ENCODE results near the gene TSNAXIP1.

The TSNAXIP1 gene

DNA sequence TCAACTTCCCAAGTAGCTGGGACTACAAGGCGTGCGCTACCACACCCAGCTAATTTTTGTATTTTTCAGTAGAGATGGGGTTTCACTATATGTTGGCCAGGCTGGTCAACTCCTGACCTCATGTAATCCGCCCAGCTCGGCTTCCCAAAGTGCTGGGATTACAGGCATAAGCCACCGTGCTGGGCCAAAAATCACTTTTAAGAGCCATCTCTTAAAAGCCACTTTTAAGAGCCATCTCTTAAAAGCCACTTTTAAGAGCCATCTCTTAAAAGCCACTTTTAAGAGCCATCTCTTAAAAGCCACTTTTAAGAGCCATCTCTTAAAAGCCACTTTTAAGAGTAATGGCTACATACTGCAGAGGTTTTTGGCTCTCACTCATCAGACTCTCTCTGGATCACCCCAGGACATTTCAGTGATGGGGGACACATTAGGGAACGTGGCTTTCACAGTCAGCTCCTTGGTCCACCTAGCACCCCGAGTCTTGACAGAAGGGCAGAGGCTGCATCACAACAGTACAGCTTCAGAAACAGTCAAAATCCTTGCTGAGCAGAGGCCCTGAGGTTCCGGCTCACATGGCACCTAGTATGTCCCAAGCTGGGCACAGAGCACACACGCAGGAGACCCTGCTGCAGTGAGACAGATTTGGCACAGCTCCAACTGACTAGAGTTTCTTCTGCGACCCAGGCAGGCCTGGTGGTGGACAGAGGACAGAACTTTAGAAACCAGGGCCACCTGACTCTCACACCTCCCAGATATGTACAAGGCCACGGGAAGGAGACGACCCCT is 23.9 kb upstream of the TSNAXIP1 start:
- DNase-seq = no peak

DNA sequence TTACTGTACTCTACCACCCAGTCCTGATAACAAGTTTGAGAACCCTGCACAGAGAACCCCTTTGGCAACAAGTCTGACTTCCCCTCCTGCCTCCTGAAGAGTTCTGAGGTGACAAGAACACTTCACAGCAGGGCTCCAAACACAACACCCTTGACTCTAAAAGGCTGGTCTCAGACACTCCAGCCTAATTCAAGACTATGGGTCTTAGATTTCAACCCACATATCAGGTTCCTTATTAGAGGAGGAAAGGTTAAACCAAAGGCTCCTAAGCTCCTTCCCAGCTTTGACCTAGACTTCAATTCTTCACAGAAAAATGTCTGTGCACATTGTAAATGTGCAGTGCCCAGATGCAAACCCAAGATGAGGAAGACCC is 23.4 kb upstream of the TSNAXIP1 start:
- no peak for DNase-seq

DNA sequence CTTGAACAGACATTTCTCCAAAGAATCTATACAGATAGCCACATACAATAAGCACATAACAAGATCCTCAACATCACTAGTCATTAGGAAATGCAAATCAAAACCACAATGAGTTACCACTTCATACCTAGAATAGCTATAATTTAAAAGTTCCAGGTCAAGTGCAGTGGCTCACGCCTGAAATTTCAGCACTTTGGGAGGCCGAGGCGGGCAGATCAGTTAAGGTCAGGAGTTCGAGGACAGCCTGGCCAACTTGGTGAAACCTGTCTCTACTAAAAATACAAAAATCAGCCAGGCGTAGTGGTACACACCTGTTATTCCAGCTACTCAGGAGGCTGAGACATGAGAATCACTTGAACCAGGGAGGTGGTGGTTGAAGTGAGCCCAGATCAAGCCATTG is 20.2 kb upstream of the TSNAXIP1 start:
- DNase-seq = no peak

DNA sequence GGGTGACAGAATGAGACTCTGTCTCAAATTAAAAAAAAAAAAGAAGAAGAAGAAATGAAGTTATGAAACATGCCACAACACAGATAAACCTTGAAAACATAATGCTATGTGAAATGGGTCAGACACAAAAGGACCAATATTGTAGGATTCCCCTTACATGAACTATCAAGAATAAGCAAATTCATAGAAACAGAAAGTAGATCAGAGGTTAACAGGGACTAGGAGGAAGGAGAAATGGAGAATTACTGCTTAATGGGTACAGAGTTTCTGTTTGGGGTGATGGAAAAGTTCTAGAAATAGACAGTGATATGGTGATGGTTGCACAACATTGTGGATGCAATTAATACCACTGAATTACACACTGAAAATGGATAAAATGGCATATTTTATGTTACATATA is 16.6 kb upstream of the TSNAXIP1 start:
- DNase-seq = no peak

DNA sequence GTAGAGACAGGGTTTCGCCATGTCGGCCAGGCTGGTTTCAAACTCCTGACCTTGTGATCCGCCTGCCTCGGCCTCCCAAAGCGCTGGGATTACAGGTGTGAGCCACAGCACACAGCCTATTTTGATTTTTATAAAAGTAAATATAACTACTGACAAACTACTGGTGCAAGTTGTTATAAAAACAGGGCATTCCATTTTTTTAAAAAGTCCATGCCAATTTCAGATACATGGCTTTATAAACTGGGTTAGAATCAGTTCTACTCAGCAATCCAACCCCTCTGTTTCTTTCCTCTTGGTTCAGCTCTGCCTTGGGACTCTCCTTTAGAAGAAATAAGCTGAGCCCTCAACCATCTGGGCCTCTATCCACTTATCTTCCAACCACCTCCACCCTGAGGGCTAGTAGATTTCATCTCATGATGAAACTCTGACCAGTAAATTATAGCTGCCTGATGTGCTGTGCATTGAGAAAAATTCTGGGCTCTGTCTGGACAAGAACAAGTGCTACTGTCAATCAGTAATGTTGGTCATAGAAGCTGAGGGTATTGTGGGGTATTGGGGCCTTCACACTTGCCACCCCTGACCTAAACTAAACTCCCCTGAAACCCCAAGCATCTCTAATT is 10.5 kb upstream of the TSNAXIP1 start:
- DNase-seq = peak; percentile 10

DNA sequence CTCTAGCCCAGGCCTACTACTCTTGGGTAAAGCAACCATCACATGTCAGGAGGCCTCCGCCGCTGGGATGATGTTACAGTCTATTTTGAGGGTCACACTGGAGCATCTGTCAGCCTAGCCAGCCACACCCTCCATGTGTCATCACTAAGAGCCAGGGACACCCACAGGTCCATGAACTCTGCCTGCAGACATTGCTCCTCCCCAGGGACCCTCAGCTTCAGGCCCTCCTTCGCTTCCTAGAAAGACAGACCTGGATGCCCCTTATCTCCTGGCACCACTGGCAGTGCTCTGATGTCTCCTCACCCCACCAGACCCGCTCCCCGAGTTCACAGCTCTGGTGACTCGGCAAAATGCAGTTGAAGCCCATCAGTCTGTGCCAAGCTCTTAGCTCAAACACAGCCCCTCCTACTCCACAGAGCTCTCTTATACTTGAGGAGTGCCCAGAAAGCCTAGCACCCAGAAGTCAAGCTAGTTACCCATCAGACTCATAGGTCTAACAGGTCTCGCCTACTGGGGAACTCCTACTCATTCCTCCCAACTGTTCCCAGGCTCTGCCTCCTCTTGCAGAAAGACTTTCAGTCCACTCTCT is 6.3 kb upstream of the TSNAXIP1 start:
- DNase-seq = no peak

DNA sequence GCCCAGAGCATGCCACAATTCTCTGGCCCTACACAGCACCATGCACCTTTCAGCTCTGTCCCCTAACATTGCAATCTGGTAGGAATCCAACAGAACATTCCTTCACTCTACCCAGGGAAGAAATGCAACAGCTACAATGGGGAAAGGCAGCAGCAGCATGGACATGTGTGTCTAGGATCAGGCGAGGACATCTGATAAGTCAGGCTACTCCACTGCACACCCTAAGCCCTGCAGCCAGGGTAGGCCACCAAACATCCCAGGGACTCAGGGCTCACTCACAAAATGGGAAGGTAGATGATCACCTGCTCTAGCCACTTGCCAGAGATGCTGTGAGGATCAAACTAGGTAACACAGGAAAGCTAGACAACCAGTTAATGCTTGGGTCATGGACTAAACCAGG is 5.4 kb upstream of the TSNAXIP1 start:
- no peak for DNase-seq

DNA sequence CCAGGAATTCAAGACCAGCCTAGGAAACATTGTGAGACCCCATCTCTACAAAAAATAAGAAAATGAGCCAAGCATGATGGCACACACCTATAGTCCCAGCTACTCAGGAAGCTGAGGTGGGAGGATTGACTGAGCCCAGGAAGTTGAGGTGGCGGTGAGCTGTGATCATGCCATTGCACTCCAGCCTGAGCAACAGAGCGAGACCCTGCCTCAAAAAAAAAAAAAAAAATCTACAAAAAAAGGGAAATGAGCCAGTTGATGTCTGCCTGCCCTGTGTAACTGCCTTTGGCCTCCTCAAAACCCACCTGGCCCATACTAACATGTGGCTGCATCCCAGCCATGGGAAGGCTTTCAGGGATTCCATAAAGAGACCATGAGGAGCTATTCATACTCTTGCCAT is 4.8 kb upstream of the TSNAXIP1 start:
- DNase-seq = no peak

DNA sequence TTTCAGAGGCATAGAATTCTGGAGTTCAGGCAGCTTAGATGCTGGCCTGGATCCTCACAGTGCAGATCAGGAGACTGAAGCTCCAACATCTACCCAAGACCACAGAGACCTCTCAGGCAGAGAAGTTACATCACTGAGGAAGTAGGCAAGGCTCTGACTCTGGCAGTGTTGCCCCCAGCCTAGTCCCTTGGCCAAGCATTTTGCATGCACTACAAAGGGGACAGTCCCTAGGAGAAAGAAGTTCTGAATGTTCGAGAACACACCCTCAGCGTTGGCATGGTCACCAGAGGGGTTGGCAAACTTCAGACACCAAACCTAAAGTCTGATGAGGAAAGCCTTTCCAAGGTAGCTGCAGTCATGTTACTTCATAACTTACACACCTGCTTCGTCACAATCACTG is 2.8 kb upstream of the TSNAXIP1 start:
- no peak for DNase-seq

DNA sequence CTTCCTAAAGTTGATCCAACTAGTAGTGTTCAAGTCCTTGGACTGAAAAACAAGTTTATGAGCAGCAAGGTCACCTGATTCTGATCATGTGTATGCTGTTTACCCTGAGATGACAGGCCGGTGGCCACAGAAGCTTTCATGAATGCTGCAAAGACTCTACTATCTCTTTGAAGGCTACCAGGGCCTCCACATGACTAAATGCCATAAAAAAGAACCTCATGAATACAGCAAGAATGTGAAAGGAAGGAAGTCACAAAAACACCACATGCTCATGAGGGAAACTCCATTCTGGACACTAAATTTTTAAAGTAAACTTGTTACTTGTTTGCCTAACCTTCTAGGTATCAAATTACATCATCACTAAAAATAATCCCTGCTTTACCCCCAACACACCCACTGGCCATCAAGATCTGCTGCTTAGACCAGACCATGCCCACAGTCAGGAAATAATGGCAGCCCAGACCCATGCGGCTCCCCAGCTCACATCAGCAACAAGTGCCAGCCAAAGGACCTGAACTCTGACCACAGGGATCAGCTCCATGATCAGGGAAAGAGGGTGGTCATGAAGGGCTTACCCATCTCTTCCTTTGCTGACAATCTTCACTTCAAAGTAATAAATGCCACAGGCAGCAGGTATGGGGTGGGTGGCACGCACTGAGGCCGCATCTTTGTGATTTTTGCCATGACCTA is 1.7 kb upstream of the TSNAXIP1 start:
- no peak for DNase-seq

DNA sequence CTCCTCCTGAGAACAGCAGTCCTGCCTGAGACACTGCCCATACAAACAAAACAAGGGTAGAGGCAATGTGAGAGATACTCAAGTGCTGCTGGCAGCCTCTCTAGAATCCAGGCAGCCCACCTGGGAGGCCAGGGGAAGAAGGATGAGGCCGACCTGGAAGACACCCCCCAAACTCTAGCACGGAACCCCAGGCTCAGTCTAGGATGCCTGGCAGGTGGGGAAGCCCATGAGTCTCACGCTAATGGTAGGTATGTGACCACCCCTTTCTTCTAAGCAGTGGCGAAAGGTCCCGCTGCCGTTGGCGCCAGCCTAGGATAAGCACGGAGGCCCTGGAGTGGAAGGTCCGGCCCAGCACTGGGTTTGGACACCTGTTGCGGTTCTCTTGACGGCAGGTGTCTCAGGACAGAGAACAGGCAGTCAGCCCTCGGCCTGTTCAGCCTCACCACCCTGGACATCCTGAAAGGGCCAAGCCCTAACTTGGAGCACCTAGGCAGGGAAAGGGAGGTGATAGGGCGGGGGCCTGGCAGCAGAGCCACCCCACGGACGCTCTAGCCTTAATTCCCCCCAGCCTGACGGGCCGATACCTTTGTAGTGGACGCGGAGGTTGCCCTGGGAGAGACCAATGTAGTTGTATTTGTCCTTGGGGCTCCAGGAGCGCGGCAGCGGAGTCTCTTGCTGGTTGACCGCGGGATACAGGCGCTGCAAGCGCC is 816 bp upstream of the TSNAXIP1 start:
- no peak for DNase-seq

DNA sequence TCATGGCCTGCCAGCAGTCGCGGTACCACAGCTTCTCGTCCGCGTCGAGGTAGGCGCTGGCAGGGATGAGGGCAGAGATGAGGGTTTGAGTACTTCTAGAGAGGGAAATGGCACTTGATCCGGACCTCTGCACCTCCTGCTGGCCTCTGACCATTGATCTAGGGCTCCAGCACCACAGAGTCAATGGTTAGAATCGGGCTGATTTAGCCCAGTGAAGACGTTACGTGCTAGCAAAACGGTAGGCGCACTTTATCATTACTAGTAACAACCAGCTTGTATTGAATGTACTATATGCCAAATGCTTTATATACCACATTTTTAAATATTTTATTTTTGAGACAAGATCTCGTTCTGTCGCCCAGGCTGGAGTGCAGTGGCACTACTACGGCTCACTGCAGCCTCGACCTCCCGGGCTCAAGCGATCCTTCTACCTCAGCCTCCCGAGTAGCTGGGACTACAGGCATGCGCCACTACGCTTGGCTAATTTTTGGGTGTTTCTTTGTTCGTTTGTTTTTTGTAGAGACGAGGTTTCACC is 526 bp downstream of the TSNAXIP1 start:
- no peak for DNase-seq

DNA sequence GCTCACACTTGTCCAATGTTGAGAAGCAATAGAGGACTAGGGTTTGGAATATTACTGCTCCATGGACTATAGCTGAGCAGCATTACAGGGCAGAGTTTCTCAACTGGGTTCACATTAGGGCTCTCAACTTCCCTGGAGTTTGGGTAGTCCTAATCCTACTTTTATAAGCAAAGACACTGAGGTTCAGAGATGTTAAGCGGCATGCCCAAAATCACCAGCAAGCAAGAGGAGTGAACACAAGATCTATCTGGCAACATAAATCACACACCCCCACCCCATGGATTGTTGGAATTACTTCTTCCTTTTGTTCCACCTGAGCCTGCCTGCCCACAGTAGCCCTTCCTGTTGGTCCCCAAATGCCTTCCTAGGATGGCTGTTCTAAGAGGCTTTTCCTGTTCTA is 5.2 kb downstream of the TSNAXIP1 start:
- no peak for DNase-seq

DNA sequence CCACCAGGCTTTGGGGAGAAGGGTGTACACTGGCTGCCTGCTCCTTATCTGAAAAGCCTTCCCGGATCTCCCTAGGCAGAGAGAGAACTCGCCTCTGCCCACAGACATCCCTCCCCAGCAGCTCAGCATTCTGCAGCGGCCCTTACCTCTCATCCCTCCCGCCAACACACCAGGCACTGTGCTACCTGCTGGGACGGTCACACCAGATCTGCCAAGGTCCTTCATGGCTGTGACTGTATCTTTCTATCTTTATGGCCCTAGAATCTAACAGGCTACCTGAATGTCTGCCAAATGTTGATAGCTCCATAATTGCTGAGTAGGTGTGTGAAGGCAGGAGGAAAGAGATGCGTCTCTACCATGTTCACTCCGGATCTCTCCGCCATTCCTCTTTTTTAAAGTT is 7.9 kb downstream of the TSNAXIP1 start:
- DNase-seq = no peak

DNA sequence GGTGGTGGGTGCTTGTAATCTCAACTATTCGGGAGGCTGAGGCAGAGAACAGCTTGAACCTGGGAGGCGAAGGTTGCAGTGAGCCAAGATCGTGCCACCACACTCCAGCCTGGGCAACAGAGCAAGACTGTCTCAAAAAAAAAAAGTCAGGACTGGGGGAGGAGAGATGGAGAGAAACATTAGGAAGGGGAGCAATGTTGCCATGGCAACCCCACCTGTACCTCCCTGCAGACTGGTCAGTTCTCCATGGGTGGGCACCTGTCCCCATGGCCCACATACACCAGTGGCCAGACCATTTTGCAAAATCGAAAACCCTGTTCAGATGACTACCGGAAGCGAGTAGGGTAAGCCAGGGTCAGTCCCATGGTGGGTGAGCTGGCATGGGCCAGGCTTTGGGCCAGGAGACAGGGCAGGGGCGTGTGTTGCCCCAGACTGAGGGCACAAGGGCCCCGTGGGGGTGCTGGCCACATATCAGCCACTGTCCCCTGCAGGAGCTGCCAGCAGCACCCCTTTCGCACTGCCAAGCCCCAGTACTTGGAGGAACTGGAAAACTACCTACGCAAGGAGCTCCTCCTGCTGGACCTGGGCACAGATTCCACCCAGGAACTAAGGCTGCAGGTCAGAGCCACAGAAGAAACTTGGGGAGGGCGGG is 14.0 kb downstream of the TSNAXIP1 start:
- no peak for DNase-seq

DNA sequence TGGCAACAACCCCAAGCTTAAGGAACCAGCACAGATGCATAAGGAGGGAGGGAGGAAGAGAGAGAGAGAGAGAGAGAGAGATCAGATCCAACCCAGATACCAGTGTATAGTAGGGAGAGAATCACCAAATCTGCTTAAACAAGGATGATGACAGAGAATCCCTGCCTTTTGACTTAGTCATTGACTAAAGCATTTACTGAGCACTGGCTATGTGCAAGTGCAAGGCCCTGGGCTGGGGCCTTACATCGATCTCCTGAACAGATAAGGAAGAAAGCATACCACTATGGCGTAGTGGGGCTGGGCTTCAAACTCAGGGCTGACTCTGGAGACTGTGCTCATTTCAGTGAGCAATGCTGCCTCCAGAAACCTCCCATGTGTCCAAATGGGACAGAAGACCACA is 15.8 kb downstream of the TSNAXIP1 start:
- no peak for DNase-seq

DNA sequence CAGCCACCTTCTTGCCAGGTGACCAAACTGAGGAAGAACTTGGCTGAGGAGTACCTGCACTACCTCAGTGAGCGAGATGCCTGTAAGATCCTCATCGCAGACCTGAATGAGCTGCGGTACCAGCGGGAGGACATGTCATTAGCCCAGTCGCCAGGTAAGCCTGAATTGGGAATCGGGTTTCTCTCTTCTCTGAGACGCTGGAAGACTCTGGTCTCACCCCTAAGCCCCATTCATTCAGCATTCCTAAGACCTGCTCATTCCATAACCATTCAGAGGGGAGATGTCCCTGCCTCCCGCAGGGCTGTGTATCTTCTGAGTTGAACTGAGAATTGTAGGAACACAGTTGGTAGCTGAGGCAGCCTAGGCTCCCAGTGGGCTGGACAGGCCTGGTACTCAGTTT is 18.4 kb downstream of the TSNAXIP1 start:
- no peak for DNase-seq

DNA sequence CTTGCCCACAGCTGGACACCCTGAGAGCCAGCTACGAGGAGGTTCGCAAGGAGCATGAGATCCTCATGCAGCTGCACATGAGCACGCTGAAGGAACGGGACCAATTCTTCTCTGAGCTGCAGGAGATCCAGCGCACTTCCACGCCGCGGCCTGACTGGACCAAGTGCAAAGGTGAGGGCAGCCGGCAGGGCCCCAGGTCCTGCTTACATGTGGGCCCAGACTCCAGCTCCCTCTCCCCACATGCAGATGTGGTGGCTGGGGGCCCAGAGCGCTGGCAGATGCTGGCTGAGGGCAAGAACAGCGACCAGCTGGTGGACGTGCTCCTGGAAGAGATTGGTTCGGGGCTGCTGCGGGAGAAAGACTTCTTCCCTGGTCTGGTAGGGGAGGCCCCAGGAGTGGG is 19.2 kb downstream of the TSNAXIP1 start:
- no peak for DNase-seq

DNA sequence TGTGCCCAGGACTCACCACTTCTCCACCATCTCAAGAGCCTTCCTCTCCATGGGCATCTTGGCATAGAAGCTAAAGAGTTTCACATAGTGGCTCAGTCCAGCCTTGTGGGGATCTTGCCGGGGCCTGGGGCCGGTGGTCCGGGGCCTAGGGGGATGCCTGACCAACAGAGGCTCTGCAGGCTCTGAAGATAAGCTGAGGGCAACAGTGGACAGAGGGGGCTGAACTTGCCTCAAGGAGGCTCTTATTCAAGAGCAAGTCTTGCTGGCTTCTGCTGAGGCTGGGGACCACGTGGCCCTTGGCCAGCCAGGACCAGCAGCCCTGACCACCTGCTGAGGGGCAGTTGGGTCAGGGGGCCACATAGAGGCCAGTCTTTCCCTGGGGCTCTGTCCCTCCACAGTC is 22.0 kb downstream of the TSNAXIP1 start:
- no peak for DNase-seq

DNA sequence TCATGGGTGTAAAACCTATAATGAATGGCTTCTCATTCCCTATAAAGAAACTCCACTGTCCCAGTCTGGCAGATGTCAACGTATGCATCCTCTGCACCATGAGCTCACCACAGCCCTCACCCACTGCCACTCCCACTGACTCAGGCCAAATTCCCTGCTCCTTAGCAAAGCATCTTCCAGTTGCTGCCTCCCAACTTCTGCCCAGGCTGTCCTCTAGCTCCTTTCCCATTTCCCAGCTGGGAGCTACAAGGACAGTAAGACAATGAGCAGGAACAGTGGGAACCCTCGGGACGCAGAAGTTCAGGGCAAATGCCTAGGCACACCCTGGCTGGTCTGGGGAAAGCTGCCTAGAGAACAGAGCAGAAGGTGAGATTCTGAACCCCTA is 26.3 kb downstream of the TSNAXIP1 start:
- DNase-seq = no peak

DNA sequence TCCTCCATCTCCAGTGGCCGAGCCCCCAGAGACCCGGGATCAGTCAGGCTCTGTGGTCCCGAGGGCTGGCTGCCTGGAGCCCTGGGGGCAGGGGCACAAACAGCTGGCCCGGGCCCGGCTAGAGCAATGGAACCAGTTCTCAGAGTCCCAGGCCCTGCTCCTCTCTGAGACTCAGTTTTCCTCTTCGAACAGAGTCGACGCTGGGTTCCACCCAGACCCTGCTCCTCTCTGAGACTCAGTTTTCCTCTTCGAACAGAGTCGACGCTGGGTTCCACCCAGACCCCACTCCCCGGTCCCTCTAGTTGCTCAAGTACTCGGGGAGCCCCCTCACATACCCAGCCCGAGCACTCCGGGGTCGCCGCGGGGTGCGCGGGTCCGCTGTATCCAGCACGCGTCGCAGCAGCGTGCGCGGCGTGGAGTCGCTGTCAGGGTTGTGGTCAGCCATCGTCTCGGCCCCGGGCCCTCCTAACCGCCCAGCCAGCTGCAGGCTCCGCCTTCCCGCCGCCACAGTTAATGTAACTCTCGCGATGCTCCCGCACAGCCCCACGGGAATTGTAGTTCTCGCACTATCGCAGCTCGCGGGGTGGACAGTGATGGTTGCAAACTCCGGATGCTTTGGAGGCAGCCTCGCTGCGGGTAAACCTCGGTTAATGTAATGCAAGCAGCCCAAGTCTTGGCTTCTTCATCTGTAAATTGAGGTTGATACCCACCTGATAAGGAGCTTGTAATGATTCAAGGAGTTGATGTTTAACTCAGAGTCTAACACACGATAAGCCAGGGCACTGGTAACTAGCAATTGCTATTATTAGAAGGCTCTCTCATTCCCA is 26.9 kb downstream of the TSNAXIP1 start:
- DNase-seq = peak; percentile 95

DNA sequence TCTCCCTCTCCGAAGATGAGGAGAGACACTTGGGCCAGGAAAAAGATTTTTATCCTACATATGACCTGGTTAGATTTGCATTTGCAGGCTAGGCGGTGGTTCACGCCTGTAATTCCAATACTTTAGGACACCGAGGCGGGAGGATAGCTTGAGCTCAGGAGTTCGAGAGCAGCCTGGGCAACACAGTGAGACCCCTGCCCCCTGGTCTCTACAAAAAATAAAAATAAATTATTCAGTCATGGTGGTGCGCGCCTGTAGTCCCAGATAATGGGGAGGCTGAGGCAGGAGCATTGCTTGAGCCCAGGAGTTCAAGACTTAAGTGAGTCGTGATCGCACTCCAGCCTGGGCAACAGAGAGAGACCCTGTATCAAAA is 27.5 kb downstream of the TSNAXIP1 start:
- DNase-seq = no peak

All from OCI-M1 (cell line).